ENCODE data around the gene CD151.

CD151 gene

DNA sequence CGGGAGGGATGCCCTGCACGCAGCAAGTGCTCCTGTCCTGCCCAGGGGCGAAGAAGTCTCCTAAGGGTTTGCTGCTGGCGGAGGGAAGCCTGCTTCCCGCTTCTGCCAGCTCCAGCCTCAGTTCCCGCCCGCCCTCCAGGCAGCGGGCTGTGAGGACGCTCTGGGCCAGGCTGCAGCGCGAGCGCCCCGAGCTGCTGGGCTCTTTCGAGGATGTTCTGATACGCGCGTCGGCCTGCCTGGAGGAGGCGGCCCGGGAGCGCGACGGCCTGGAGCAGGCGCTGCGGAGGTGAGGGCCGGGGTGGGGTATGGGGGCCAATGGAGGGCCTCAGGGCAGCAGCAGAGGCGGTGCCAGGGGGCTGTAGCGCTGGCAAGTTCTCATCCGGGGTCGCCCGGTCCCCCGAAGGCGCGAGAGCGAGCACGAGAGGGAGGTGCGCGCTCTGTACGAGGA lies 2.9 kb upstream of the CD151 start:
- DNase-seq = peak; percentile 55

GRCh38 chr11:830295-831117 lies 2.2 kb upstream of the CD151 start:
- DNase-seq = peak; percentile 89

GRCh38 chr11:831118-831864 lies 1.5 kb upstream of the CD151 start:
- DNase-seq = peak; percentile 67

GRCh38 chr11:831961-832528 lies 707 bp upstream of the CD151 start:
- no peak for DNase-seq

DNA sequence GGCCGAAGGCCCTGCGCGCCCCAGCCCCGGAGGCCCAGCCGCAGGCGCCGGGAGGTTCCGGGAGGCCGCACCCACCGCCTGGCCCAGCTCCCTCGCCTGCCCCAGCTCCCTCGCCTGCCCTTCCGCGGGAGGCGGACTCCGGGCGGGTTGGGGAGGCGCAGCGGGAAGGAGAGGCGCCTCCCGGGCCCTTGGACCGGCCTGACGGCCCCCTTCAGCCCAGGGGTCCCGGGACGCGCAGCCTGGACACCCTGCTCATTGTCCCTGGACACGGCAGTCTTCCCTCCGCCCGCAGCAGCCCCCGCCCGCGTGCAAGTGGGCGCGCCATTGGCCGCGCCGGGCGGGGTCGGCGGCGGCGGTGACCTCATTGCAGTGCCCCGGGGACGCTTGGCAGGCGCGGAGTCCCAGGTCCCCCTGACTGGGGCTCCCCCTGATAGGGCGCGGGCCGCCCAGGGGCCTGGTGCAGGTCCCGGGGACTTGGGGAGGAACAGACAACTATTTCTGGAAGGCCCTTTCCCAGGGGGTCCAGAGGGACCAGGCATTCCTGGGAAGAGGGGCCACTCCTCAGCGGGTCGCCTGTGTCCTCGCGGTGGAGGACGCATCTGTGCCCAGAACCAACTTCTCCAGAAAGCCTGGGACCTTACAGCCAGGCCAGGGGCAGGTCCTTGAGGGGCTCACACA lies 501 bp downstream of the CD151 start:
- peak; percentile 85 for DNase-seq

- DNase-seq = peak; percentile 51
Observed at GRCh38 chr11:833849-834311, 1.1 kb downstream of the CD151 start.

DNA sequence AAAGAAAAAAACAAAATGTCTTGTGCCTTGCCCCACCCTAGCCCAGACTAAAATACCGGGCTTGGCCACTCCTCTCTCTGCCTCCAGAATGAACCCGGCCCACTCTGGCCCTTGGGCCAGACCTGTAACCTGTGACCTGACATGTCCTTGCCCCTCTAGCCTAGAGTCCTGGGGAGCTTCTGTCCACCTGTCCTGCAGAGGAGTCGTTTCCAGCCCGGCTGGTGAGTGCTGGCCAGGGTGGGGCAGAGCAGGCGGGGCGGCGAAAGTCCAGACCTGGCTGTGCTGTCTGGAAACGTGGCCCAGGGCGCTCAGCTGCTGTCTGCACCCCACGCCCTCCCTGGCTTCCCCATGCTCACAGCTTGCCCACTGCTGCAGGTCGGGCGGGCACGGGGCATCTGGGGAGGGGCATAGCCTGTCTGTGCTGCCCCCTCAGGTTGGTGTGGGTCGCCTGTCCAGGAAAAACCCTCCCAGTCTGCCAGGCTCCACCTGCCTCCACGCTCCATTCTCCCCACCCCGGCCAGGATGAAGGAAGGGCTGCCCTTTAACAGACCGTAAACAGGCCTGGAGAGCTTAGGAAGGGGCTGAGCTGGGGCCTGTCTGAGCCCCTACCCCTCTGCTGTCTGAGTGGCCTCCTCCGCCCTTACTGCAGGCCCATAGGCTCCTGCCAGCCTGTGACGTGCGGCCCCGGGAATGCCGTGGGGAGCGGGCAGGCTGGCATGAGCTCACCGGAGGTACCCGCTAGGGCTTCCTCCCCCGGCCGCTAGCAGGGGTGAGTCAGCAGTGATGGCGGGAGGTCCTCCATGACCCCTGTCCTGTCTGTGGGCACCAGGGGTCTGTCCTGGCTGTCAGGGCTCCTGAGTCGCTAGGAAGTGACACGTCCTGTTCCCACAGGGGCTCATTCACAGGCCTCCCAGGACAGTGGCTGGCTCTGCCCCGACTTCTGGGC lies 1.9 kb downstream of the CD151 start:
- peak; percentile 42 for DNase-seq

GRCh38 chr11:836274-836673 lies 3.5 kb downstream of the CD151 start:
- DNase-seq = no peak

DNA sequence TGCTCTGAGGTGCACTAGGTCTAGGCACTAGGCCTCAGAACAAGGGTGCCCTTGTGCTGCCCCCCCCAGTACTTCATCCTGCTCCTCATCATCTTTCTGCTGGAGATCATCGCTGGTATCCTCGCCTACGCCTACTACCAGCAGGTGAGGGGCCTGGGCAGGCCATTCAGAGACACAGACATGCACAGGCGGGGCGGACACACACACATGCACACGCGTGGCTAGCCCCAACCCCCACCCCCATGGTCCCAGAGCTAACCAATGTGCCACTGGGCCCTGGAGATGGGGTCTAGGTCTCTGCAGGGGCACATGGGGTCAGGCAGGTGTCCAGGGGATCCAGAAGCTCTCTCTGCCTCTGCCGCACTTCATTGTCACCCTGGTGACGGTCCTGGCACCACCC lies 3.9 kb downstream of the CD151 start:
- no peak for DNase-seq

DNA sequence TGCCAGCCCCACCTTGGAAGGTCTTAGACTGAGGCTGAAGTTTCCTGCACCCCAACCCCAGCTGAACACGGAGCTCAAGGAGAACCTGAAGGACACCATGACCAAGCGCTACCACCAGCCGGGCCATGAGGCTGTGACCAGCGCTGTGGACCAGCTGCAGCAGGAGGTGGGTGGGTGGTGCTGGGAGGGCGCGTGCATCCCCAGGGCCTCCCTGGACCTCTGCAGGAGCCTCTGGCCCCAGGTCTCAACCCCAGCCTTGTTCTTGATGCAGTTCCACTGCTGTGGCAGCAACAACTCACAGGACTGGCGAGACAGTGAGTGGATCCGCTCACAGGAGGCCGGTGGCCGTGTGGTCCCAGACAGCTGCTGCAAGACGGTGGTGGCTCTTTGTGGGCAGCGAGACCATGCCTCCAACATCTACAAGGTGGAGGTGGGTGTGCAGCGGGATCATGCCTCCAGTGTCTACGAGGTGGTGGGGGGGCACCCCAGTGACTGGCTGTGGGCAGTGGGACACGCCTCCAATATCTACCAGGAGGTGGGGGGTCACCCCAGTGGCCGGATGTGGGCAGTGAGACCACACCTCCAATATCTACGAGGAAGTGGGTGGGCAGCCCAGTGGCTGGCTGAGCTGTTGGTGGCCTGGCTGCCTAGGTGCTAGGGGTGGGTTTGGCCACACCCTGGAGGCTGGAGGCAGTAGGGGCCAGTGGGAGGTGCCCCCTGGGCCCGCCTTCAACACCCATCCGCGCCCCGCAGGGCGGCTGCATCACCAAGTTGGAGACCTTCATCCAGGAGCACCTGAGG lies 4.6 kb downstream of the CD151 start:
- no peak for DNase-seq

DNA sequence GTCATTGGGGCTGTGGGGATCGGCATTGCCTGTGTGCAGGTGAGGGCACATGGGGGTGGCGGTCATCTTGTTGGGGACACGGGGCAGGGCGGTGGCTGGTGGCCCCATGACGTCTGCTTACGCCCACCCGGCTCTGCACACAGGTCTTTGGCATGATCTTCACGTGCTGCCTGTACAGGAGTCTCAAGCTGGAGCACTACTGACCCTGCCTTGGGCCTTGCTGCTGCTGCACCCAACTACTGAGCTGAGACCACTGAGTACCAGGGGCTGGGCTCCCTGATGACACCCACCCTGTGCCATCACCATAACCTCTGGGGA lies 5.2 kb downstream of the CD151 start:
- no peak for DNase-seq

GRCh38 chr11:838441-839279 lies 5.9 kb downstream of the CD151 start:
- DNase-seq = peak; percentile 29

DNA sequence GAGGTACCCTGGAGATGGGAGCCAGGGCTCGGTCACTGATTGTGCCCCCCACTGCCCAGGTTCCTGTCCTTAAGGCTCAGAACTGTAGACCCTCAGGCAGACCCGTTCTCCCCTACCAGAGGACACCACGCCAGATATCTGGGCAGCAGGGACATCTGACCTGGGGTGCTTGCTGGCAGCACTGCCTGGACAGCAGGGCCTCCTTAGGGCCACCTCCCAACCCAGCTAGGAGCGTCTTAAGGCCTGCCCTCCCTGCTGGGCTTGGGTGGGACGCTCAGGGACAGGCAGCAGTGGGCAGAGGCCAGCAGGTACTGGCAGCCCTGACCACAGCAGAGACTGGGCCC lies 6.5 kb downstream of the CD151 start:
- no peak for DNase-seq

- no peak for DNase-seq
Observed at GRCh38 chr11:839875-840617, 7.3 kb downstream of the CD151 start.

GRCh38 chr11:841981-842369 lies 9.2 kb downstream of the CD151 start:
- no peak for DNase-seq

GRCh38 chr11:842370-843002 lies 9.7 kb downstream of the CD151 start, which contains the start of the genes POLR2L and TSPAN4:
Gene POLR2L, minus strand, starts transcription at chr11:842529. Its CDS starts 21 bp downstream, at chr11:842508.
Gene TSPAN4, plus strand, starts transcription at chr11:842852. Its CDS starts 7,453 bp downstream, at chr11:850305.
- DNase-seq = peak; percentile 96

DNA sequence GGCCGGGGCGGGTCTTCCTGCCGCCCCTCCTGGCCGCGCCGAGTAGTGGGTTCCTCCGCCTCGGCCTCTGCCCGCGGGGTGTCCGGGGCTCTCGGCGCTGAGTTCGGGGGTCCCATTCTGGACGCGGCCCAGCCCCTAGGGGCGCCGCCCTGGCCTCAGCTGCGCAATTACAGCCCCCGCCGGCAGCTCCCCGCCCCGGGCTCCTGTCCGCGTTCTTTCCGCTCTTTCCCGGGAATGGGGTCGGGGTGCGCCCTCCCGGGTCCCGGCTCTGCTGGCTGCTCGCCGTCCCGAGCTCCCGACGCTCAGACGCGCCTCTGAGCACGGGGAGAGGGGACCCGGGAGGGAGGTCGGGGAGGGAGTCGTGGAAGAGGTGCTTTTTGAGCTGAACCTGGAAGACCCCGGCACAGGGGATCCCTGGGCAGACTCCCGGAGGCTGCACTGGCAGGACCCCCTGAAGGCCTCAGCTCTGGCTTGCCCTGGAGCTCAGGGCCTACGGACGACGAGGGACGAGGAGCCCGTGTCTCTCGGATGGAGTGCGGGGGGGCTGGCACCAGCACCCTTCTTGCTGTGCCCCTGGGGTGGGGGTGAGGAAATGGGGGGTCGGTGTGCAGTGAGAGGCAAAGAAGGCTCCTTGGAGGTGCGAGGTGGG lies 10.5 kb downstream of the CD151 start:
- peak; percentile 51 for DNase-seq
